IPS-18c (cell line): ENCODE measurements around the gene MX2.
"Not testable (repeated sequence)": the region's sequence is repeated elsewhere in the genome, so short reads cannot be mapped to it uniquely, and the experiment has no call there.

Experiments
- H3K4me3 ChIP-seq: 2 replicates; pipeline ENCODE4 v1.7.0; 2013; ENCODE audit warnings: low read depth, mild to moderate bottlenecking, low read length, moderate library complexity; ENCODE audit not compliant: insufficient read depth
- H3K9me3 ChIP-seq: one replicate; pipeline ENCODE4 v1.6.1; 2013; ENCODE audit warnings: mild to moderate bottlenecking, low read length, moderate library complexity; ENCODE audit not compliant: control insufficient read depth, insufficient read depth

MX2 gene

GRCh38 chr21:41393876-41394465 is 32.1 kb downstream of the MX2 start:
- Histone ChIP-seq H3K9me3 (no peaks in the 10 kb centered on the region), H3K4me3 (no peak overlapping the region)

GRCh38 chr21:41396558-41397075 is 34.8 kb downstream of the MX2 start:
- Histone ChIP-seq H3K4me3 (no peak overlapping the region), H3K9me3 (no peaks in the 10 kb centered on the region)

- Histone ChIP-seq H3K9me3 (no peaks in the 10 kb centered on the region), H3K4me3 (no peak overlapping the region)
Observed at GRCh38 chr21:41397471-41397891, 35.7 kb downstream of the MX2 start.

- Histone ChIP-seq H3K9me3 (no peaks in the 10 kb centered on the region), H3K4me3 (no peak overlapping the region)
Observed at GRCh38 chr21:41398251-41398650, 36.4 kb downstream of the MX2 start.

- no peaks in the 10 kb centered on the region for H3K9me3 ChIP-seq
- H3K4me3 ChIP-seq = no peak overlapping the region
Observed at GRCh38 chr21:41398831-41399230, 37.0 kb downstream of the MX2 start.

- Histone ChIP-seq H3K9me3 (no peaks in the 10 kb centered on the region), H3K4me3 (no peak overlapping the region)
Observed at GRCh38 chr21:41399246-41399800, 37.5 kb downstream of the MX2 start.

GRCh38 chr21:41402231-41402630 is 40.4 kb downstream of the MX2 start:
- no peaks in the 10 kb centered on the region for H3K9me3 ChIP-seq
- H3K4me3 ChIP-seq = no peak overlapping the region

GRCh38 chr21:41402796-41403195 is 41.0 kb downstream of the MX2 start:
- Histone ChIP-seq H3K4me3 (no peak overlapping the region), H3K9me3 (no peaks in the 10 kb centered on the region)

GRCh38 chr21:41403331-41403730 is 41.5 kb downstream of the MX2 start:
- H3K9me3 ChIP-seq = no peaks in the 10 kb centered on the region
- no peak overlapping the region for H3K4me3 ChIP-seq

GRCh38 chr21:41403966-41404365 is 42.1 kb downstream of the MX2 start:
- H3K9me3 ChIP-seq = no peaks in the 10 kb centered on the region
- no peak overlapping the region for H3K4me3 ChIP-seq

- Histone ChIP-seq H3K4me3 (no peak overlapping the region), H3K9me3 (no peaks in the 10 kb centered on the region)
Observed at GRCh38 chr21:41405321-41405720, 43.5 kb downstream of the MX2 start.

- no peak overlapping the region for H3K4me3 ChIP-seq
- no peaks in the 10 kb centered on the region for H3K9me3 ChIP-seq
Observed at GRCh38 chr21:41406340-41406739, 44.5 kb downstream of the MX2 start.

GRCh38 chr21:41407541-41408460 is 46.0 kb downstream of the MX2 start:
- Histone ChIP-seq H3K4me3 (no peak overlapping the region), H3K9me3 (no peaks in the 10 kb centered on the region)

- no peaks in the 10 kb centered on the region for H3K9me3 ChIP-seq
- no peak overlapping the region for H3K4me3 ChIP-seq
Observed at GRCh38 chr21:41410361-41410760, 48.5 kb downstream of the MX2 start.

GRCh38 chr21:41410767-41411448 is 49.1 kb downstream of the MX2 start:
- Histone ChIP-seq H3K9me3 (no peaks in the 10 kb centered on the region), H3K4me3 (no peak overlapping the region)

GRCh38 chr21:41411449-41412089 is 49.7 kb downstream of the MX2 start:
- no peak overlapping the region for H3K4me3 ChIP-seq
- H3K9me3 ChIP-seq = no peaks in the 10 kb centered on the region

GRCh38 chr21:41417505-41417904 is 55.7 kb downstream of the MX2 start:
- H3K4me3 ChIP-seq, H3K9me3 ChIP-seq: not testable (repeated sequence)
